Body of pancreas (tissue), 4 donors: Measurements from ENCODE around the gene LTA.

Experiments used
- POLR2A ChIP-seq, 3 donors: fragments of 450-650 bp; IDR thresholded peaks; one replicate each; pipeline ENCODE4 v1.6.1; 2016; ENCODE audit warnings: antibody characterized with exemption in 3 of 3, mild to moderate bottlenecking in 2 of 3
- TF ChIP-seq, protein P1 (sequence below), 7 experiments: fragments of 450-650 bp in 4 of 7; fragments of 200-600 bp in 3 of 7; sonication (generic) in 3 of 7; IDR thresholded peaks; one replicate each; pipeline ENCODE4 v1.5.1; 2016 to 2019; ENCODE audit warnings: antibody characterized with exemption in 7 of 7

DNA sequence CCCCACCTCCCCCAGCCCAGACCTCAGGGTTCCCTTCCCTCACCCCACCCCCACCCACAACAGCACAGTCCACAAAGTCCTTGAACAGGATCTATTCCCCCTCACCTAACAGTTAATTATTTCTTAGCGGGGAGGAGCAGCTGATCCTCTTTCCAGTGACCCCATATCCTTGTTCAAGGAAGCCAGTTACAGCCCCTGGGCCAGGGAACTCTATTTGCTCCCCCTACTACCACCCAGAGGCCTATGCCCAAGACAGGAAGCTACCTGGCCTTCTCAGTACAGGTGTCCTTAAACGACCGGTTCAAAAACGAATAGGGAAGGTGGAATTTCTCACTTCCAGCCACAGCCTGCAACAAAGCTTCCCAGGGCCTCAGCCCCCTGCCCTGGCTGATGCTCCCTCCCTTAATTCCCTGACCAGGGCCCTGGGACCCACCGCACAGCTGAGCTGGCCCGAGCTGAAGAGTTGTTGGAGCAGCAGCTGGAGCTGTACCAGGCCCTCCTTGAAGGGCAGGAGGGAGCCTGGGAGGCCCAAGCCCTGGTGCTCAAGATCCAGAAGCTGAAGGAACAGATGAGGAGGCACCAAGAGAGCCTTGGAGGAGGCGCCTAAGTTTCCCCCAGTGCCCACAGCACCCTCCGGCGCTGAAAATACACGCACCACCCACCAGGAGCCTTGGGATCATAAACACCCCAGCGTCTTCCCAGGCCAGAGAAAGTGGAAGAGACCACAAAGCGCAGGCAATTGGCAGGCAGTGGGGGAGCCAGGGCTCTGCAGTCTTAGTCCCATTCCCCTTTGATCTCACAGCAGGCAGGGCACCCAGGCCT, 42.5 kb upstream of the LTA start:
- TF ChIP-seq, protein P1, sequence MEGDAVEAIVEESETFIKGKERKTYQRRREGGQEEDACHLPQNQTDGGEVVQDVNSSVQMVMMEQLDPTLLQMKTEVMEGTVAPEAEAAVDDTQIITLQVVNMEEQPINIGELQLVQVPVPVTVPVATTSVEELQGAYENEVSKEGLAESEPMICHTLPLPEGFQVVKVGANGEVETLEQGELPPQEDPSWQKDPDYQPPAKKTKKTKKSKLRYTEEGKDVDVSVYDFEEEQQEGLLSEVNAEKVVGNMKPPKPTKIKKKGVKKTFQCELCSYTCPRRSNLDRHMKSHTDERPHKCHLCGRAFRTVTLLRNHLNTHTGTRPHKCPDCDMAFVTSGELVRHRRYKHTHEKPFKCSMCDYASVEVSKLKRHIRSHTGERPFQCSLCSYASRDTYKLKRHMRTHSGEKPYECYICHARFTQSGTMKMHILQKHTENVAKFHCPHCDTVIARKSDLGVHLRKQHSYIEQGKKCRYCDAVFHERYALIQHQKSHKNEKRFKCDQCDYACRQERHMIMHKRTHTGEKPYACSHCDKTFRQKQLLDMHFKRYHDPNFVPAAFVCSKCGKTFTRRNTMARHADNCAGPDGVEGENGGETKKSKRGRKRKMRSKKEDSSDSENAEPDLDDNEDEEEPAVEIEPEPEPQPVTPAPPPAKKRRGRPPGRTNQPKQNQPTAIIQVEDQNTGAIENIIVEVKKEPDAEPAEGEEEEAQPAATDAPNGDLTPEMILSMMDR (IDR thresholded peaks at IDR 0.05), result no peak
- TF ChIP-seq POLR2A (IDR thresholded peaks at IDR 0.05), result no peak
